ENCODE data around the gene PRDM4.

Gene PRDM4

DNA sequence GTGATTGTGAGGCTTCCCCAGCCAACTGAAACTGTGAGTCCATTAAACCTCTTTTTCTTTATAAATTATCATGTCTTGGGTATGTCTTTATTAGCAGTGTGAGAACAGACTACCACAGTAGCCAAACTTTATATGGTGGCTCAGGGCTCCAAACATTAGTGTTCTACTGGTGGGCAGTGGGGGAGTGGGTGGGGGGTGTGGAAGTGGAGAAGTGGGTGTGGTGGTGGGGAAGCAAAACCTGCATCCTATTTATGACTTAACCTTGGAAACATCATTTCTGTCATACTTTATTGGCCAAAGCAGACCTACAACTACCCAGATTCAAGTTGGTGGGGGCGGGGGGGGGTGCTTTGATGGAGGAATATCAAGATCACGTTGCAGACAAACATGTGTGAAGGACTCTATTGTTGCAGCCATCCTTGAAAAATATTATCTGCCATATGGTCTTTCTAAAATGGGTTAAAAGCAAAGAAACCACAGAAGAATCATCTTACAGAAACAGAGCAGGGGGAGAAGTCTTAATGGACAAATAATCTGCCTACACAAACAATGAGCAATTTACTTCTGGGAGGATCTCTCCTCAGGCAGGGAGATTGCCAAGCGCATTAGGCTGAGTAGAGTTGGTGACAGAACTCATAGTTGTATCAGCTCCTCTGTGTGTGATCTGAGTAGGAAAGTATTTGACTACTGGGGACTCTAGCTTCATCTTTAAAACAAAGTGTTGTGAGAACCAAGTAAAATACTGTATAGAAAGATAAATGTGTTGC lies 76.7 kb downstream of the PRDM4 start:
- DNase-seq: no peak

Data from NCI-H2029 (cell line).